SK-N-SH (cell line): ENCODE measurements around the gene RHCE.

Experiments
- CHD2 ChIP-seq: fragments of 150-350 bp; IDR thresholded peaks from 2 replicates; pipeline ENCODE4 v1.6.1; 2018; ENCODE audit warnings: low read length; ENCODE audit not compliant: partially characterized antibody
- CTCF ChIP-seq: fragments of 200-600 bp; sonication (generic); IDR thresholded peaks from 2 replicates; pipeline ENCODE4 v1.6.1; 2017; ENCODE audit warnings: antibody characterized with exemption, mild to moderate bottlenecking, moderate library complexity
- EP300 ChIP-seq, 2 experiments: IDR thresholded peaks; 2 replicates each; pipeline versions ENCODE4 v1.4.0 to v1.6.1; 2012; ENCODE audit warnings: borderline replicate concordance in 1 of 2, low read depth in 1 of 2, low read length in 1 of 2
- EZH2phosphoT487 ChIP-seq: fragments of 200-600 bp; sonication (generic); IDR thresholded peaks from 2 replicates; pipeline ENCODE4 v1.6.1; 2017; ENCODE audit warnings: low read depth, mixed run types, mild to moderate bottlenecking, antibody characterized with exemption, moderate library complexity, borderline replicate concordance
- IRF3 ChIP-seq: fragments of 150-350 bp; IDR thresholded peaks from 2 replicates; pipeline ENCODE4 v1.6.1; 2016; ENCODE audit warnings: mild to moderate bottlenecking, low read depth, low read length
- POLR2AphosphoS5 ChIP-seq: IDR thresholded peaks from 2 replicates; pipeline ENCODE4 v1.6.1; 2012; ENCODE audit warnings: low read depth, low read length
- RAD21 ChIP-seq: IDR thresholded peaks from 2 replicates; pipeline ENCODE4 v1.6.1; 2012; ENCODE audit warnings: mild to moderate bottlenecking, low read length
- RXRA ChIP-seq: IDR thresholded peaks from 2 replicates; pipeline ENCODE4 v1.4.0; 2012; ENCODE audit warnings: low read depth, mild to moderate bottlenecking, borderline replicate concordance
- SIN3A ChIP-seq: IDR thresholded peaks from 2 replicates; pipeline ENCODE4 v1.6.1; 2012; ENCODE audit warnings: low read depth, mild to moderate bottlenecking, low read length, moderate library complexity, borderline replicate concordance
- TAF1 ChIP-seq: IDR thresholded peaks from 2 replicates; pipeline ENCODE4 v1.6.1; 2012; ENCODE audit warnings: low read depth, mild to moderate bottlenecking, low read length, moderate library complexity, borderline replicate concordance
- TEAD4 ChIP-seq: IDR thresholded peaks from 2 replicates; pipeline ENCODE4 v1.4.0; 2012; ENCODE audit warnings: mild to moderate bottlenecking, borderline replicate concordance; ENCODE audit not compliant: insufficient read depth

- no peak for TF ChIP-seq EP300 (IDR thresholded peaks at IDR 0.05; ENCODE audit: borderline replicate concordance in 1 of 2, low read depth in 1 of 2, low read length in 1 of 2)
- no peak for TF ChIP-seq RAD21
- no peak for TF ChIP-seq TEAD4
- no peak for TF ChIP-seq CTCF
- no peak for TF ChIP-seq IRF3
- no peak for TF ChIP-seq RXRA
- no peak for TF ChIP-seq POLR2AphosphoS5
- TF ChIP-seq SIN3A, result no peak
- no peak for TF ChIP-seq EZH2phosphoT487
- TF ChIP-seq TAF1, result no peak
- no peak for TF ChIP-seq CHD2
Measured at GRCh38 chr1:25460020-25460419, 39.4 kb upstream of the RHCE start.
